KOPT-K1 (cell line): ENCODE results near the gene PHLDB1.
"Not testable (repeated sequence)": the region's sequence is repeated elsewhere in the genome, so short reads cannot be mapped to it uniquely, and the experiment has no call there.

Experiments used
- H3K27ac ChIP-seq: fragments of 200-600 bp; sonication (generic); 2 replicates; pipeline ENCODE4 v1.5.1; 2016; ENCODE audit warnings: antibody characterized with exemption, mild to moderate bottlenecking, low read depth, low read length; ENCODE audit not compliant: poor library complexity, severe bottlenecking
- H3K36me3 ChIP-seq: fragments of 200-600 bp; sonication (generic); 2 replicates; pipeline ENCODE4 v1.5.1; 2017; ENCODE audit warnings: antibody characterized with exemption, mild to moderate bottlenecking, low read length, moderate library complexity; ENCODE audit not compliant: insufficient read depth
- H3K9me3 ChIP-seq: fragments of 200-600 bp; sonication (generic); 2 replicates; pipeline ENCODE4 v1.5.1; 2017; ENCODE audit warnings: antibody characterized with exemption, low read length, mild to moderate bottlenecking; ENCODE audit not compliant: insufficient read depth, poor library complexity, severe bottlenecking

Gene PHLDB1

DNA sequence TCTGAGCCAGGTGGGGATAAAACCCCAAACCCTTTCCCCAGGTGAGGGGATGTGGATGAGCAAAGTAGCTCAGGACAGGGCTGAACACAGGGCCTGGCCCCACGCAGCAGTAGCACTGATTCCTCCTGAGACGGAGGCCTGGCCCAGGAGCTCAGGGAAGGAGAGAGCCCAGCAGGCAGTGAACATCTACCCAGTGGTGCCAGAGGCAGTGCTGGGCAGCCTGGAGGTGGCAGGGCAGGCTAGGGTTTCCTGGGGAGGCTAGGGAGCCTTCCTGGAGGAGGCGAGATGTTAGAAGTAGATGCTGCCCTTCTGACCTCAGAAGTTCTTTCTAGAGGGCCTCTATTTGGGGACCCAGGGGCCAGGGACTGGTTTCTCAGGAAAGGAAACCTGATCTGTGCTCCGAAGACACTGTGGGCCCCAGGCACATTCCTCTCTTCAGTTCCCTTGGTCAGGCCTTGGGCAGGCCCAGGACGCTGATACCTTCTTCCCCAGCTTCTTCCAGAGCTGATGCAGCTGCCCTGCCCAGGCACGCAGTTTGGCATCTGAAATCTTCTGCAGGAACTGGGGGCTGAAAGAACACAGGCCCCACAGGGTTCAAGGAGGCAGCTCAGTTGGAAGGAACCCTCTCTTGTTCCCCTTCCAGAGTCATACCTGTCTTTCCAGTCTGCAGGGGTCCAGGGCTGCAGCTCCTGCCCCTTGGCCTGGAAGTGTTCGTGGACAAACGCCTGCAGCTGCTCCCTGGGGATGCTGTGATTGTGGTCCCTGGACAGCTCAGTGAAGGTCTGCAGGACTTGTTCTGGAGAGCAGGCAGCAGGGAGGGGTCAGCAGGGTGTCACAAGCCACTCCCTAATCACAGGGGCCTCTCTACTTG is 55.2 kb downstream of the PHLDB1 start:
- no peak overlapping the region for H3K27ac ChIP-seq
- no peaks in the 10 kb centered on the region for H3K9me3 ChIP-seq
- no peaks in the 10 kb centered on the region for H3K36me3 ChIP-seq

DNA sequence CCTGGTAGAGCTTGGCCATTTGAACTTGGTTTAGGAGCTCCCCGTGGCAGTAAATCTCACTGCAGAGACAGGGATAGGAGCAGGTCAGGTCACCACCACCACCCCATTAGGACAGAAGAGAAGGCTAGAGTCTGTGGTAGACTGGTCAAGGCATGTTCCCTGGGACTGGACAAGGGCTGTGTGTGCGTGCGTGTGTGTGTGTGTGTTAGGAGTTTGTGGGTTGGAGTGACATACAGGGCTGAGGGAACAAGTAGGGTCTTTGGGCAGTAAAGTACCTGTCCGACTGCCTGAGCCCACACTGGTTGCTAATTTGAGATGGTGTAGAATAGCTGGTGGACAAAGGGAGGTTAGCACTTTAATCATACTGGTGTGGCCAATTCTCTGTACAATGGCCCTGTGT is 56.0 kb downstream of the PHLDB1 start:
- Histone ChIP-seq H3K36me3 (no peaks in the 10 kb centered on the region), H3K9me3 (no peaks in the 10 kb centered on the region), H3K27ac (no peak overlapping the region)

DNA sequence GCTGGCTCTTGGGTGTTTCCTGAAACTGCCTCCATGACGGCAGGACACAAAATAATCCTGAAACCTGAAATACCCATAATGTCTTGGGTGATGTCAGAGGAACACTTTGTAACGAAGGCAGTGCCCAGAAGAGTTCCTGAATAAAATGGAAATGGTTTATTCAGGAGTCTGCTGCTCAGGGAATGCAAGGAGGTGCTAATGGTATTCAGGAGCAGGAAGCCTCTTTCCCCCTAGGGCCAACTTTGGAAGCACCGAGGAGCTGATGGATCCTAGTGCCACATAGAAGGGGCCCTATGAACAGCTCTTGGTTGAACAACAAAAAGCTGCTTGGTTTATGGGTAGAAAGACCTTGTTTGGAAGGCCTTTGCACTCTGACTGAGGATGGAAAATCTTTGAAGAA is 56.5 kb downstream of the PHLDB1 start:
- H3K27ac ChIP-seq, result no peak overlapping the region
- no peaks in the 10 kb centered on the region for H3K9me3 ChIP-seq
- H3K36me3 ChIP-seq, result no peaks in the 10 kb centered on the region

DNA sequence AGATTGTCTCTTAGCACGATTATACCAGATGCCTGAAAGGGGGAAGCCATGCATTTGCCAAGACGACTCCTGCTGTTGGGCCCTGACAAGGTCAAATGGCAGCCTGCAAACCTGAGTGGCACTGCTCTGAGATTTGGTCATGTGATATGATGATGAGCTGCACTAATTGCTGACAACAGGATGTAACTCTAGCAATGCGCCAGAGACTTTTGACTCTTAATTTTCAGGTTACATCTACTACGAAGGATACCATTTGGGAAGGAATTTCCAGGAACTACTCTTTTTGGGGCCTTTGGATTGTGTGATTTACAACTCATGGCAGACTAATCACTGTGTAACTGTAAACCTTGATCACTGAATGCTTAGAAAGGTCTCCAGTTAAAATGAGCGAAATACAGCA is 59.0 kb downstream of the PHLDB1 start:
- no peaks in the 10 kb centered on the region for H3K9me3 ChIP-seq
- H3K36me3 ChIP-seq, result no peaks in the 10 kb centered on the region
- no peak overlapping the region for H3K27ac ChIP-seq

DNA sequence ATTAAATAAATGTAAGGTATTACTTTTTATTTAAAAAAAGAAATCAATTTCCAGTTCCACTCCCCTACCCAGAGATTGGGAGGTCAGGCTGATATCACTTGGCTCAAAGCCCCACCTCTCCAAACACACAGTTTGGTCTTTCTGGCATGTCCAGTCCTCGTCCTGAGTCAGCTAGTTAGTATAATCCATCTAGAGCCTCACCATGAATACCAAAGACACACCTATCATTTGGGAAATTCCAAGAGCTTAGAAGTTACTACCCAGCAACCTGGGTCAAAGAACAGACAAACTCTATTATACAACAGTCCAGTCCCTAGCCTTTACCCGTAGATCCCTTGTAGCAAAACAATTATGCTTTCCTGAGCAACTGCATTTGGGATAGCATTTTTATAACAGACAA is 62.6 kb downstream of the PHLDB1 start:
- no peak overlapping the region for H3K27ac ChIP-seq
- peaks cover 6% of the 10 kb centered on the region for H3K9me3 ChIP-seq
- H3K36me3 ChIP-seq, result no peaks in the 10 kb centered on the region

DNA sequence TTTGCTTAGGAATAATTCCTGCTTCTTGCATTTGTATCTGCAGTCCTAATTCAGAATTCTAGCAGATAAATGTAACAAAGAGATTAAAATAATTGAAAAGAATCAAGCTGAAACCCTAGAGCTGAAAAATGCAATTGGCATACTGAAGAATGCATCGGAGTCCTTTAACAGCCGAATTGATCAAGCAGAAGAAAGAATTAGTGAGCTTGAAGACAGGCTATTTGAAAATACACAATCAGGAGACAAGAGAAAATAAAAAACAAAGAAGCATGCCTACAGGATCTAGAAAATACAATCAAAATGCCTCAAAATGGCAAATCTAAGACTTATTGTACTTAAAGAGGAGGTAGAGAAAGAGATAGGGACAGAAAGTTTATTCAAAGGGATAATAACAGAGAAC is 63.8 kb downstream of the PHLDB1 start:
- Histone ChIP-seq H3K27ac (no peak overlapping the region), H3K36me3 (no peaks in the 10 kb centered on the region), H3K9me3 (peaks cover 18% of the 10 kb centered on the region)

DNA sequence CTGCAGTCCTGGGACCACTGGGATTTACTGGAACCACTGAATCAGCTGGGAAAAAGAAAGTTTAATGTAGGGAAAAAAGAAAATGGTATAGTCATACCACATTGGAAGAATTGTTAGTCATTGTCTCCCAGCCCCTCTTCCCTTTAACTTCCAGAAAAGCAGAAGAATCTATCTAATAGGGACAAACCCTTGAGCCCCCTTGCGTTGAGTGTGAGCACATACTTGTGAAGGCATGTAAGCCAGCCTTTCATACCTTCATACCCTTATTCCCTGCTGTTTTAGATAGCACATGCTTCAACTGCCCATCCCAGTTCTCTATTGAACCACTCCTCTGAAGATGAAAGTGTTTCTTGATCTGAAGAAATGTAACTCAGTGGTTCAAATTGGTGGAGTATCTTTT is 65.4 kb downstream of the PHLDB1 start:
- Histone ChIP-seq H3K9me3 (peaks cover 19% of the 10 kb centered on the region), H3K27ac (no peak overlapping the region), H3K36me3 (no peaks in the 10 kb centered on the region)

DNA sequence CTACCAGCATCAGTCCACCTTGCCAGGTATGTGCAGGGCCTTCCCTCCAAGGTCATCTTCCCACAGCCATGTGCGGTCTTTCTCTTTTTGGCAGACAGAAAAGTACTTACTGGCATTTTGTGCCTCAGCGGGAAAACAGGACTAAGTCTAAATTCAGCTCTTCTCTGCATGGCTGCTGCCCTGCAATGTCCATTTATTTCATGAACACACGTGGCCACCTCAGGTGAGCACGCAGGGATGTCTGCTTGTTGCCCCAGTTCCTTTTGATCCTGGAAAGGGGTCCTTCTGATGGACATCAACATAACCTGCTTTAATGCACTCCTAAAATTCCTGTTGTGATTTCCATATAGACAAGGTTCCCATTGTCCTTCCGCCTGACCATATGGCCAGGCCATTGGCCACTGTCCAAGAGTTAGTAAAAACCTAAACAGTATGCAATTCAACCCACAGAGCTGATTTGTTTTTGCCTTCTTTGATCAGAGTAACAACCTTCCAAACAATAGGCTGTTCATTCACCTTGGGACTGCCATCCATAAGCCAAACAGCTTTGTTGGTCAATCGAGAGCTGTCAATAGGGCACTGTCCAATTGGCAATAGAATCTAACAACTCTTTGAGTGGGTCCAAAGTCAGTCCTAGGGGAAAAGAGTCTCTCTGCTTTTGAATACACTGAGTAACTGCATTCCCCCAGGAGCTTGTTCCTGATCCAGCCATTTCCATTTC is 66.1 kb downstream of the PHLDB1 start:
- H3K36me3 ChIP-seq, result no peaks in the 10 kb centered on the region
- peaks cover 19% of the 10 kb centered on the region for H3K9me3 ChIP-seq
- H3K27ac ChIP-seq, result no peak overlapping the region

DNA sequence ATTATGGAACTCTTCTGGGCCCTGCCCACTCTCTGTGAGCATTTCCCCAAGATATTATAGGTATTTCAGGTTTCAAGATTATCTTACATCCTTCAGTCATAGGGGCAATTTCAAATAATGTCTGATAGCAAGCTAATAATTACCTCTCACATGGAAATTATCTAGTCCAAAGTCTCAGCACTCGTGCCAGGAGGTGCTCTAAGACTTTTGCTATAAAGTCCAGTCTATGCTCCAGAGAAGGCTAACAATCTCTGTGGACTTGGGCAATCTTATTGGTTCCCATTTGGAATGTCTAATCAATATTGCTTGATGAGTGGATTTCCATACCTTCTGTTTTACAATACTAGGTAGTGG is 66.6 kb downstream of the PHLDB1 start:
- Histone ChIP-seq H3K27ac (no peak overlapping the region), H3K9me3 (peaks cover 19% of the 10 kb centered on the region), H3K36me3 (no peaks in the 10 kb centered on the region)

DNA sequence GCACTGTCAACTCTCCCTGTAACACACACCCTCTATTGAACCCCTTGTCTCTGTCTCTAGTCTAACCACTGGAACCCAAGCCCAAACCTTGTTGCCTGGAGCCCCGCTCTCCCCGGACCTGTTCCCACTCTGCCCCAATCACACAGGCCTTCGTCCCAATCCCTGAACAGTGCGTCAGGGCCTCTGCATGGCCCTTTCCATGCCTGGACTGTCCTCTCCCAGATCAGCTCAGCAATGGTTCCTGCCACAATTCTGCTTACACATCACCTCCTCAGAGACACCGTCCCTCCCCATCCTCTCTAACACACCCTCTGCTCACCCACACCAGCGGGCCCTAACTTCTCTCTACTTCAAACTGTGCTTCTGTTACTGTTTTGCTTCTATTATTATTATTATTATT is 70.6 kb downstream of the PHLDB1 start:
- peaks cover 19% of the 10 kb centered on the region for H3K9me3 ChIP-seq
- H3K36me3 ChIP-seq, result no peaks in the 10 kb centered on the region
- no peak overlapping the region for H3K27ac ChIP-seq

DNA sequence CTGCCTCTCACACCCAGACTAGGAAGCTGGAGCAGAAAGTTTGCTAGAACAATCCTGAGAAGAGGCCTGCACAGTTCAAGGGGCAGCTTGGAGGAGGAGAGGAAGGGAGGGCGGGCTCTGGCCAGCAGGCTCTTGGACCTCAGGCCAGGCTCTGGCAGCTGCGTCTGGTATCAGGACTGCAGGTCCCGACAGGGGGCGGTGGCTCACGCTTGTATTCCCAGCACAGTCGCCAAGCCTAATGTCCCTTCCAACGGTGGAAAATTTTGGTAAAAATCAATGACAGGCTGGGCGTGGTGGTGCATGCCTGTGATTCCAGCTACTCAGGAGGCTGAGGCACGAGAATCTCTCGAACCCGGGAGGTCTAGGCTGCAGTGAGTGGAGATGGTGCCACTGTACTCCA is 71.5 kb downstream of the PHLDB1 start:
- not testable (repeated sequence) for H3K27ac ChIP-seq, H3K36me3 ChIP-seq
- H3K9me3 ChIP-seq, result peaks cover 19% of the 10 kb centered on the region

DNA sequence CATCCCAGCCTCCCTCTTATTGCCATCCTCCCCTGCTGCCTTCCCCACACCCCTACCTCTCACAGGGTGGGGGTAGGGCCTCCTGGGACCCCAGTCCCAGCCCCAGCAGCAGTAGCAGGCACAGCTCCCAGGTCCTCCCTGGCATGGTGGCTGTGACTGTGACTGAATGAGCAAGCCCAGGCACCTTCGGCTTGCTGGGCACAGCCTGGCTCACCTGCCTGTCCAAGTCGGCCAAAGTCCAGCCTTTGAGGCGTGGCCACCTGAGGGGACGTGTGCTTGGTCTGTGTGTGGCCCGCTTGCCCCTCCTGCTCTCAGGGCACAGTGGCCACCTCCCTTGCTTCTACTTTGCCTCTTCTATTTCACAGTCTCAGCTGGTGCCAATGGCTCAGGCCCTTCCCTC is 72.1 kb downstream of the PHLDB1 start, which contains the start of gene TREH:
Gene TREH (minus strand): TSS at position 168 of the 400 bp plus-strand sequence. CDS start 23 bp downstream, at position 145.
- Histone ChIP-seq H3K9me3 (peaks cover 19% of the 10 kb centered on the region), H3K27ac (no peak within 1 kb of the TSS), H3K36me3 (no peaks in the 10 kb centered on the region)

DNA sequence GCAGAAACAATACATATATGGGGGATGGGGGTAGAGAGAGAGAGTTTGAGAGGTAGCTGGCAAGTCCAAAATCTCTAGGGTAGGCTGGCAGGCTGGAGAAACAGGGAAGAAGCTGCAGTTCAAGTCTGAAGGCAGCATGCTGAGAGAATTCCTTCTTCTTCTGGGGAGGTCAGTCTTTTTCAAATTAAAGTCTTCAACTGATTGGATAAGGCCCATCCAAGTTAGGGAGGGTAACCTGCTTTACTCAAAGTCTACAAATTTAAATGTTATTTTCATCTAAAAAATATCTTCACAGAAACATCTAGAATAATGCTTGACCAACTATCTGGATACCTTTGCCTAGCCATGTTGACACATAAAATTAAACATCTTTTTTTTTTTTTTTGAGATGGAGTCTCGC is 75.0 kb downstream of the PHLDB1 start:
- H3K9me3 ChIP-seq, result no peaks in the 10 kb centered on the region
- H3K36me3 ChIP-seq, result no peaks in the 10 kb centered on the region
- H3K27ac ChIP-seq, result no peak overlapping the region

DNA sequence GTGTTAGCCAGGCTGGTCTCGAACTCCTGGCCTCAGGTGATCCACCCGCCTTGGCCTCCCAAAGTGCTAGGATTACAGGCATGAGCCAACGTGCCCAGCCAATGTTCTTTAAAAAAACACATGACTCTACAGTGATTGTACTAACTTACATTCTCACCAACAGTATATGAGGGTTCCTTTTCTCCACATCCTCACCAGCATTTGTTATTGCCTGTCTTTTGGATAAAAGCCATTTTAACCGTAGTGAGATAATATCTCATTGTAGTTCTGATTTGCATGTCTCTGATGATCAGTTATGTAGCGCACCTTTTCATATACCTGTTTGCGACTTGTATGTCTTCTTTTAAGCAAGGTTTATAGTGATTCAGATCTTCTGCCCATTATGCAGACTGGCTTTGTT is 75.5 kb downstream of the PHLDB1 start:
- not testable (repeated sequence) for H3K9me3 ChIP-seq, H3K36me3 ChIP-seq, H3K27ac ChIP-seq

DNA sequence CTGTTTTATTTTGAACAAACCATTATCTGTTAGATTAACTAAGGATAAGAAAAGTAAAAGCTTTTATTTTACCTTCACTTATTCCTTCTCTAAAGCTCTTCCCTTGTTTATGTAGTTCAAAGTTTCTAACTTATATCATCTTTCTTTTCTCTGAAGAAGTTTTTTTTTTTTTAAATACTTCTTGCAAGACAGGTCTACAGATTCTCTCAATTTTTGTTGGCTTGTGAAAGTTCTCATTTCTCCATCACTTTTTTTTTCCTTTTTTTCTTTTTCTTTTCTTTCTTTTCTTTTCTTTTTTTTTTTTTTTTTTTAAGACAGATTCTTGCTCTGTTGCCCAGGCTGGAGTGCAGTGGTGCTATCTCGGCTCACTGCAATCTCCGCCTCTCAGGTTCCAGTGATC is 76.8 kb downstream of the PHLDB1 start:
- no peaks in the 10 kb centered on the region for H3K9me3 ChIP-seq
- no peak overlapping the region for H3K27ac ChIP-seq
- no peaks in the 10 kb centered on the region for H3K36me3 ChIP-seq

DNA sequence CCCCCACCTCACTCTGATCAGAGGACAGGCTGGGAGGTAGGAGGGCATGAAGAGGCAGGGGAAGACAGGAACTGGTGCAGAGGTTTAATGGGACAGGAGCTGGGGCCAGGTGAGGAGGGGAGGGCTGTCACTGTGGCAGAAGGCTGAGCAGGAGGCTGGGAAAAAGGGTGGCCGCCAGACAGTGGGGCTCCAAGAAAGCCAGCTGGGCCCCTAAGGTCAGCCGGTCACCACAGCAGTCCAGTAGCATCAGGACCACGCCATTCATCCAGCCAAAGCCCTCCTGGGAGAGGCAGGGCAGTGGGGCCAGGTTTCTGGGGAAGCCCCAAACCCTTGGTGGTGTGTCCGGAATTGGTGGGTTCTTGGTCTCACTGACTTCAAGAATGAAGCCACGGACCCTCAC is 80.5 kb downstream of the PHLDB1 start:
- H3K36me3 ChIP-seq, result no peaks in the 10 kb centered on the region
- H3K27ac ChIP-seq, result no peak overlapping the region
- no peaks in the 10 kb centered on the region for H3K9me3 ChIP-seq
